ENCODE results near the gene RALGAPA2.

The RALGAPA2 gene

DNA sequence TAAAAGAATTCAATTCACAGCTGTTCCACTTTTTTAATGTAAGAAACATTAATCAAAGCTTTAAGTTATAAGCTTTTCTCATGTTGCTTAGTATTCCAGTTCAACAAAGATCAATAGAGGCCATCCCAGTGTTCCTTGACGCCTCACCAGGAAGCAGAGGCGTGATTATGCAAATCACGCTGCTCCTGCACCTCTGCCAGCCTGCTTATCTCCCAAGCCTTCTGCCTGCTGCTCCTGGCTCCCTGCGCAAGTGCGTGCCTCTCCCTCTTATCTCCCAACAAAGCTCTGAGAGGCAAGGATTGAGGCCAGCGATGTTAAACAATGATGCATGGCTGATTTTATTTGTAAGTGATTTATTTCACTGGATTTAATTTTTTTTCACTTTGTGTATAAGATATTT, 301.8 kb downstream of the RALGAPA2 start:
- DNase-seq (ENCODE audit: low read depth in 1 of 2, low spot score in 1 of 2), result no peak

DNA sequence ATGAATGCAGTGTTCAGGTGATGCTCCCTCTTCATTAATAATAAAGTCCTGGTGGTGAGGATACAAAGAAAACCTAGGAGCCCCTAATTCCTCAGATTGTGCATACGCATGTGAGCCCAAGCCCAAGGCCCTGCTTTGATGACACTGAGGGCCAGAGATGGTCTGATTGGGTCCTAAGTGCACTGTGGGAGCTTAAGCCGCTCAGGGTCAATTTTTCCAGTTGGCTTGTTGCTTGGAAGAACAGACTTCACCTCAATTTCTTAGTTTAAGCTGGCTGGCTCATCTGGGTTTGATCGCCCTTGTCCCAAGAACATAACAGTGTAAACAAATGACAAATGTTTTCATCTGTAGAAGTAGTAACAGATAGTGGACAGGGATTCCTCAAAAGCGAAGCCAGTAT, 303.1 kb downstream of the RALGAPA2 start:
- DNase-seq (ENCODE audit: low read depth in 1 of 2, low spot score in 1 of 2), result no peak

DNA sequence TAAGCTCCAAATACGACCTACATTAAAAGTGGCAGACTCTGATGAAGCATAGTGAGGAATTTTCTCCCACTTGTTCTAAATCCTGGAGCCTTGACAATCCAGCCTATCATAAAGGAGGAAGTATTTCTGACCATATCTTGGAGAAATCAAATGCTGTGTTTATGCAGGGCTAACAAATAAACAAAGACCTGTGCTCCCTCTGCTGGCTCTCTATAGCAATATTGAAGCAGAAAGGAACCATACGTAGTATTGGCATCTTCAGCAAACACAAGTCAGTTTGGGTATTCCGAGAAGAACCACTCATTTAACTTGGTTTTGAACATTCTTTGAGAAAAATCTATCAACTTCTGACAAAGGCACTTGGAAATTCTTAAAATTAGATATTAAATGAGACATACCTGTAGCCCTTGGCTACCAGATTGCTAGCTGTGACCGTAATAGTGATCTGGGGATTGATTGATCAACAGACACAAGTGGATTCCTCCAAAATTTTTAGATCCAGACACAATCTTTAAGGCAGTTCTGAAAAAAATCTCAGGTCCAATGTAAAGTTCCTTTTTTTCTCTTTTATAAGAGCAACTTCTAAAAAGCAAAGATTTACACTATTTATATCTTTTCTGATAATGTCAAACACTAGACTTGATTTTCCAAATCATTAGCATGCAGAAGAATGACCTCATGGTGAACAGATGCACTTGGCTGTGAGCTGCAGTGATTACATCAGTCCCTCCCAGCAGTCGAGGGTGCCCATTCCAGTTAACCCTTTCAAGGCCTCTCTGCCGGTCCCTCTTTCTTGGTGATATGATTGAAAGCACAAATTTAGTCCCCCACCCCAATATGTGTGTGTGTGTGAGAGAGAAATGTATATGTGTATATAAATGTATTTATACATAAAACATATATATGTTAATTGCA, 304.3 kb downstream of the RALGAPA2 start:
- no peak for DNase-seq (ENCODE audit: low read depth in 1 of 2, low spot score in 1 of 2)

DNA sequence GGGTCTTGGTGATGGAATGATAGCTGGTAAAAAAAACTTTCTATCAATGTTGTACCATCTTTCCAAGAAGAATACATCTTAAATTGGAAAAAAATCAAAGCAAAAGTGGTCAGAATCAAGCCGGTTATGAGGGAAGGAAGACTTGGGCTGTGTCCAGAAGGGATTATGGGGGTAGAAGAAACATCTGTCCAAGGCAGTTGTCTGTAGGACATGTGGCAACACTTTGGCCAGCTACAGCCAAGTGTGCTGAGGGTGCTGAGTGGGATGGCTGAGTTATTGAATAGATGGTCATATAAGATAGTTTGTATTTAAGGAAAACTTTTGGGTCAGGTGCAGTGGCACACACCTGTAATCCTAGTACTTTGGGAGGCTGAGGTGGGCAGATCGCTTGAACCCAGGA, 306.1 kb downstream of the RALGAPA2 start:
- no peak for DNase-seq (ENCODE audit: low read depth in 1 of 2, low spot score in 1 of 2)

DNA sequence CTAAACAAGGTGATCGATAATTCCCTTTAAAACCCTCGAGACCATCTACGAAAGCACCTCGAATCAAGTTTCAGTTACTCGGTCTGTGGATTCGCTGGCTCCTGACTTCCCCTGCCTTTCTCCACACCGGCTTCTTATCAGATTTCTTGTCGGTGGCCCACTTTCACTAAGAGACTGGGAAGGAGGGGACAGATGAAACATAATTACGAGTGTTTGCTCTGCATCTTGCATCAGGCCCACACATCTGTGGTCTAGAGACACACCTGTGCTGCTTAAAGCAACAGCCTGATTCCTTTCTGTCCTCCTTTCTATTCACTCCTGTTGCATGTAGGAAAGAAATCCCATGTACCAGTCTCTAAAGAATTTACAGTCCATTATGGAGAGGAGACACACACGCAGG, 306.8 kb downstream of the RALGAPA2 start:
- DNase-seq (ENCODE audit: low read depth in 1 of 2, low spot score in 1 of 2), result no peak

DNA sequence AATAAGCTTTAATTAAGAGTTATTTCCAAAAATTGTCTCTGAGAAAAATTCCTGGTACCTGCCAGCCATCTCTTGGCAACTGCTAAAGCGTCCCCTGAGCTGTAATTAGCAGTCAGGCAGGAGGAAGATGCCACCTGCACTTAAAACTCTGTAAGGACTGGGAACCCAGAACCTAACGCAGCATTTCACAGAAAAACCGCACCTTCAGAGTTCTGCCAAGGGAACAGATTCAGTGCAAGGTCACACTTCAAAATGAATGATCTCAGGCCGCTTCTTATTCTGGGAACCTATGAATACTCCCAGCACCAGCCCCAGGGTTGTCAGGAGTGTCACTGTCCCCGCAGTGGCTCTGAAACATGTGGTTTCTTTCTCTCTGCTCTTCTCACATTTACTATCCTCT, 307.8 kb downstream of the RALGAPA2 start:
- DNase-seq (ENCODE audit: low read depth in 1 of 2, low spot score in 1 of 2), result no peak

DNA sequence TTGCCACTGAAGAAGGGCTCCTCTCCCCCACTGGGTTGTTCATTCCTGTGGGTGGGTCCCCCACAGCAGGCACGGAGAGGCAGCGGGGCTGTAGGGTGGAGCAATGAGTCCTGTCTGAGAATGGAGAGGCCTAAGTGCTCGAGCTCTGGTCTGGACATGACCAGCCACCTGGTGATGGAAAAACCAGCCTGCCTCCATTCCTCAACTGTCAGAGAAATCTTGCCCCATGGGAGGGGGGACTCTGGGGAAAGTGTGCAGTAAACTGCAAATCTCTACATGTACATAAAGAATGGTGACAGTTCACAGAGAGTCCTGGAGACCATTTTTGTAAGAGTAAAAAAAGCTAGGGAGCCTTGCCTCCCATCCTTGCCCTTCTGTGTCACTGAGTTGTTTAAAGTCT, 310.5 kb downstream of the RALGAPA2 start:
- no peak for DNase-seq (ENCODE audit: low read depth in 1 of 2, low spot score in 1 of 2)

DNA sequence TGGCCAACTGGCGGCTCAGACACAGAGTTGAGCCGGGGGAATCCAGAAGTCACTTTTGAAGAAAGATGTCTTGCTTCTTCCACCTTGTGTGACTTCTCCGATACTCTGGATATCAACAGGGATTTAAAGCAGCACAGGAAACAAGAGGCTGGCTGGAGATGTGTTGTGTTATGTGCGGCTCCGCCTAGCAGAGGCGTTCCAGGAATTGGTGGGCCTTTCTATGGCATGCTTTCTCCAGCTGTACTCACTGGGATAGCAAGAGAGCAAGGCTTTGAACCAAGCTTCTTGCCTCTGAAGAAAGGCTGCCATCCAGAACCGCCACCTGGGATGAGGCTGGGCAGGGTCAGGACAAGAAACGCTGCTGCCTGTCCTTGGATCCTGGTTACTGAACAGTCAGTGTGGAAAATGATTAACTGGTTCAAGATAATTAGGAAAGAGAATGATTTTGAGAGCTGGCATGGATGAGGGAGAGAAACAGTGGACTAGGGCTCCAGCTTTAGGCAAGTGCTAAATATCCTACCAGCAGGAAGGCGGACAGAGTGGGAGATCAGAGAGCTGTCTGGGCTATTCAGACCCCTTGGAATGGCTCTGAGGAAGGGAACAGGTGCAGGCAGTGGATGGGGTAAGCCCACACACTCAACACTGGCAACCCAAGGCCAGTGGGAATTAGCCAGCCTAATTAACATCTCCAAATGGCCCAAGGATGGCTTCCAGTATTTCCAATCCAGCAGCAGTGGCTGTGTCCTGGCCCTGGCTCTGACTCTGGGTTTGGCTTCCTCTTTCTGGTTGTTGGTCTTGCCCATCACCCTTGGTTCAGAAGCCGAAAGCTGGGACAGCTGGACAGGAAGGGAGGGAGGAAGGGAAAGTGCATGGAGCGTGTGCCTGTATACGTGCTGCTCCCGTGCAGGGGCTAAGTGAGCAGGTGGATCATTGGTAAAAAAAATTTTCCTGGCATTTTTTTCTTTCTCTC, 312.6 kb downstream of the RALGAPA2 start:
- no peak for DNase-seq (ENCODE audit: low read depth in 1 of 2, low spot score in 1 of 2)

DNA sequence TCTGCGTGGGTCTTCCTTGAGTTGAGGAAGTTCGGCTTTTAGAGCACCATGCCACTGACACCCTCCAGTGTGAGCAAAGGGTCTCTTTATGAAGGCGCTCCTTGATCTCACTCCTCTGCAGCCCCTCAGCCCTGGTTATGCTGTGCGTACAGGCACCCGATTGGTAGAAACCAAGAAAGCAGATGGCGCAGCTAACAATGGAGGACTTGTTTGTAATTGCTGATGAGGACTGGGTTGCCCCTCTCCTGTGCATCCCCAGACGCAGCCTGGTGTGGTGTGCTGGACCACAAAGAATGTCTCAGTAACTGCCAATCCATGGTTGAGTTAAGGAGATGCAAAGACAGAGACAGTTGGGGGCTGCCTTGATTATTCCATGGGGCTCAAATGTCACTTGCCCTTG, 314.3 kb downstream of the RALGAPA2 start:
- DNase-seq (ENCODE audit: low read depth in 1 of 2, low spot score in 1 of 2), result no peak

DNA sequence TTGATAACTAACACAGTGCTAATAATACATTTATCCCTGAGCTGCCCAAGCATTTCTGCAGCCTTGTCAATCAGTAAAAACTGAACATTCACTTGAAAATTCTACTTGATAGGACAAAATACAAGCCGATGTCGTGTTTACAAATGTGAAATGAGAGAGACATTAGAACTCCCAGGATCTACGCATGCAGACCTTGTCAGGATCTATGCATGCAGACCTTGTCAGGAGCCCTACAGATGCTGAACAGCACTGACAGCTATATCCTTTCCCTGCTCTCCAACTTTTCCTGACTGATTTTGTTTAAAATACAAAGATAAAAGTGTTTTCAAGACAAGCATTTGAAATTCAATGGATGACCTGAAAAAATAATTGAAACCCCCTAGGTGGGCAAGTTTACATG, 315.6 kb downstream of the RALGAPA2 start:
- DNase-seq (ENCODE audit: low read depth in 1 of 2, low spot score in 1 of 2), result no peak

DNA sequence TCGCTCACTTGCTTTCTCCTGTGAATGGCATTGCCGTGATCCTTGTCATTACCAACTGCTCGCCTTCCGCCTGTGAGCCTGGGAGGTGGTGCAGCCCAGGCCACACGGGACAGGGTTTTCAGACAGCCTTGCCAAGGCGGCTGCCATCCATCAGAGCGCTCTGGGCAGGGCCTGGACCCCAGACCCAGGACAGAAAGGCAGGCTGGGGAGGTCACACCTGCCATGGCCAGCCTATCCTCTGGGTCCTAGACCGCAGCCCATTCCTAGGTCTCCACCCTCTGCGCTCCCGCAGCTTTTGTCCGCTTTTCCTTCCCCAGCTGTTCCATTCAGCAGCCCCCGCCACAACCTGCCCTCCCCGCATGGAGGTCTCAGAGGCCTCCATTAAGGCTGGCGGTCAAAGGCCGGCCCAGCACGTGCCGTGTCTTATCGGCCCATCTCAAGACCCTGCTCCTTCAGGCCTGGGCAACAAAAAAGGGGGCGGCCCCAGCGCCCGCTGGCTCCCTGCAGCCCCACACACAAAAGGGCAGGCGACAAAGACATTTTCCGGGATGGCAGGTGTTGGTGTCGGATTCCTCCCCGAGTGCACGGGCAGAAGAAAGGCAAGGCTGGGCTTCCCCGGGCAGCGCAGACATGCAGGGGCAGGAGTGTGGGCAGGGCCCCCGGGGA, 316.4 kb downstream of the RALGAPA2 start:
- no peak for DNase-seq (ENCODE audit: low read depth in 1 of 2, low spot score in 1 of 2)

DNA sequence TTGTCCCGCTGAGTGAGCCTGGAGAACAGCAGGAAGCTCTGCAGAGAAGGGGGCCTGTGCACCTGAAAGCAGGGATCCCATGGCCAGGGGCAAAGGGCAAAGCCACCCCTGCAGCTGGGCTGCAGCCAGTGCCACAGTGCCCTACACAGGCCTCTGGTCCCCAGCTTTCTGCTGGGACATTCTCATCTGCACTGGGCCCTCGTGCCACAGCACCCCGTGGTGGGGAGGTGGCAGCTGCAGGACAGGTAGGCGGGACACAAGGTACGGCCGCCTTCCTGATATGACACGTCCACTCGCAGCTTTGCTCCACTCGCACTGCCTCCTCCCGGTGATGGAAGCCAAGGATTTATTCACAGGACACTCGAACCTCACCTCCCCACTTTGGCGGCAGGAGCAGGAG, 317.4 kb downstream of the RALGAPA2 start:
- DNase-seq (ENCODE audit: low read depth in 1 of 2, low spot score in 1 of 2), result no peak

DNA sequence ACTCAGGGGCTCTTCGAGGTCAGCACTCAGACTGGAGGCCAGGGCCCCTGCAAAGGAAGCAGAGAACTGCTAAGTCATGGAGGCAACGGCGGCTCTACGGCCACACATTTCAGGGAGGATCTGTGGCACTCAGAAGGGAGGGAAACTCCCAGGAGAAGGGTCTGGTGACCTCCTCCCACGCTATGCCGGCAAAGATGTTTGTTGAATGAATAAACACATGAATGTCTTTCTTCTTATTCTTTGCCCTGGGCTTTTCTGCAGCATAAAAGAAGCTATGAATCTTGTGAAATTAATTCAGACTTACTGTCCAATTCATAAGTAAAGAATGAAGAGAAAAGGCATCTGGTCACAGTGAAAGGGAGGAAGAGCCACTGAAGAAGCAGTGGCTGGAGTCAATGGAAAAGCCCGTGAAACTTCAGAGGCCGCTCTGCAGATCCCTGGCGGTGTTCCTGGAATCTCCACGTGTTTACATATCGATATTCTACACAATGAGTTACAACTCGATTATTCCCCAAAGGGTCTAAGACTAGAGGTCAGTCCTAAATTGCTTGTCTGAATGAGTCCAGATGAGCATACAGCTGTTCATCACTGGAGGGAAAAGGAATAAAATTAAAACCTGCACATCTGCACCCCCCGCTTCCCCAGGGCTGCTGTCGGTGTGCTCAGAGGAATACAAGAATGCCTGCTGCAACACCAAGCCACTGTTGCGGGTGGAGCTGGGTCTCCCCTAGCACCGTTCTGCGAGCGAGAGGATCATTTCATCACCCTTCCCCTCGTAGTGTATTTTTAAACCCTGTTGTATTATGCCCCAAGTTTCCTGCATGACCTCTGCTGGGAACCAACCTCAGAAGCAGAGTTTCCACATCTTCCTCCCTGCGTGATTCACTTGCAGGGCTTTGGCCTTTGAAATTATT, 319.0 kb downstream of the RALGAPA2 start:
- DNase-seq (ENCODE audit: low read depth in 1 of 2, low spot score in 1 of 2), result no peak

DNA sequence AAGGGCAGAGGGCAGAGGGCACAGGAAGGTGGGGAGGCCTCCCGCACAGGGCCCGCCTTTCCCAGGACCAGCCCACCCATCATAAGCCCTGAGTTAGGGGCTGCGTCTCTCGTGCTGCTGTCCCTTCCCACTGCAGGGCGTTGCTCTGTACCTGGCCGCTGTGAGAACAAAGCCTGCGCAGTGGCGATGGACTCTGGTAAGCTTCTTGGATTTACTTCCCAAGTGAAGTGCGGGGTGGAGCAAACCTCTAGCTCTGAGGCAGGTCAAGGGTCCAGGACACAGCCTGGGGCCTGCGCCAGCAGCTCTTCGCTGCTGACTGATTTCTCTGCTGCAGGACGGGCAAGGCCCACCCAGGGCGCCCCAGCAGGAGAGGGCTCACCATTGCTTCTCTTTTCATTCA, 320.7 kb downstream of the RALGAPA2 start:
- DNase-seq (ENCODE audit: low read depth in 1 of 2, low spot score in 1 of 2), result no peak

DNA sequence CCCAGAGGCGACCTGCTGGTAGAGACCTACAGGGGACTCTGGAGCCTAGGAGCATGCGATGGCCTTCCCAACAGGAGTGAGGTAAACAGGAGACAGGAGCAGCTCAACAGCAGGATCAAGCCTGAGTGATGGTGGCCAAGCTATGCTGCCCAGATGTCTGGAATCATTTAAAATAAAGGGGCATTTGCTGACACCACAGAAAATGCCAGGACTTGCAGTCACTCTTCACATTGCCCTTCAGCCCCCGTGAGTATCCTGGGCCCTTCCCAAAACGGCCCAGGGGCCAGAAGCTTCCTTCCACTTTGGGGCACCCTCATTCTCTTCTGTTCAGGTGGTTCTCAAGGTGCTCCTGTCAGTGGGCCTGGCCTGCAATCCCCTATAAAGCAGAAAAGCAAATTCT, 321.3 kb downstream of the RALGAPA2 start:
- DNase-seq (ENCODE audit: low read depth in 1 of 2, low spot score in 1 of 2), result no peak

DNA sequence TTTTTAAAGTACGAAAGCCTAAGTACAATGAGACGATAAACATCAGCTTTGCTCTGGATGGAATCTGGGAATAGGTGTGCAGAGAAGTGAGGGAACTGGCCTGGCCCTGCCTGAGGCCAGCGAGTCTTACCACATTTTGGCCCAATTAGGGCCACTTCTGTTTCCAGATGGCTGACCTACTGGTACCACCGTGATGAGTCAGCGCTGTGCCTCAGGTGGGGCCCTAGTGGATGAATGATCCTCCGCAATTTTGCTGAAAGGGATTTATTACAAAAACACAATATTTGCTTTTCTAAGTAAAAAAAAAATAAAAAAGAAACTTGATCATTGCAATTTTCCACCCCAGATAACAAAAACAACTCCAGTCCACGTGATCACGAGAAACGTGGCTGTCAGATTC, 322.1 kb downstream of the RALGAPA2 start:
- no peak for DNase-seq (ENCODE audit: low read depth in 1 of 2, low spot score in 1 of 2)

DNA sequence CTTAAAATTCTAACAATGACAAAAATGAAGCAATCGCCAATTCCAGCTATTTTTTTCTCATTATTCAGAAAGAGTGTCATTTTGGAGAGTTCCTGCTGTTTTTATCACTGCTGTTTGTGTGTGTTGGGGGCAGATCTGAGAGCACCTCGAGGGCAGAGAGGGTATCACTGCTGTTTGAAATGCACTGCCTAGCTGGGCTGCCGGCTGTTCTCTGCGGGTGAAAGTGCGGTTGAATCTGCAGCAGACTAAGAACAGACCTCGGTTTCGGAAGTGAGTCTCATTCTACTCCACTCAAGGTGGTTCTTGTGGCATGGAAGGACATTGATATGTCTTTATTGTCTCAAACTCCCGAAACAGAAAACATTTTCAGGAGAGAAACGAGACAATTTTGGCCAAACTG, 326.3 kb downstream of the RALGAPA2 start:
- DNase-seq (ENCODE audit: low read depth in 1 of 2, low spot score in 1 of 2), result no peak

DNA sequence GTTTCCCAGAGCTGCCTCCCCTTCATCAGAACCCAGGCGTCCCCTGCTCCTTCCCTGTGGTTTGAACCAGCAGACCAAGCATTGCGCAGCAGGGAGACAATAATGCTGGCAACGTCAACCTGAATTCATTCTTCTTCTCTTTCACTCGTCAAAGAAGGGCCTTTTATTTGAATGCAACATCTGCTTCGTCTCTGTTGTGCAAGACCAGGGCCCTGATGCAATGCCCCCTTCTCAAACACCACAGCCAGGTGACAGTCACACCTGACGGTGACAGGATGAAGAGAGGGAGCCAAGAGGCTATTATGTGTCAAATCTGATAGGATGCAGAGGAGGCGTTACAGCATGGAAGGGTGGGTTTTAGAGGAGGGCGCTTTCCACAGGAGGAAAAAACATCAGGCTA, 336.6 kb downstream of the RALGAPA2 start:
- DNase-seq (ENCODE audit: low read depth in 1 of 2, low spot score in 1 of 2), result no peak

DNA sequence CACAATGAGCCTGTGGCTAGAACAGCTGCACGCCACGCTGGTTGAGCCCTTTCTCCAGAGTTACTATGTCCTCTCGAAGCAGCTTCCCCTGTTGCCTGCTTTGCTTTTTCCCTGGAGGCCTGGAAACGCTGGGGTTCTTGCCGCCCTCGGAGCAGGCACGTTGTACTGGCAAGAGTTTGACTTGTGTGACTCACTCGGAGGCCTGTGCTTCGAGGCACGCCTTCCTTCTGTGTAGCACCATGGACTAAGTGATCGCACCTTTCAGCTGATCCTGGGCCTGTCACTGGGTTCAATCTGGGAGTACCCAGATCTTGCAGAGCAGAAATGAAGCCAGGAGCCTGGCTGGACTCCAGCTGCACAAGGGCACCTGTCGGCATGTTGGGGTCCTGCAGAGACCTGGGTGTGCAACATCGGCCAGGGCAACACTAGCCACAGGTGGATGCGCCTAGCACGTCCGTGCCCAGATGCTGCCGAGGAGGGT, 339.3 kb downstream of the RALGAPA2 start:
- DNase-seq (ENCODE audit: low read depth in 1 of 2, low spot score in 1 of 2), result no peak

DNA sequence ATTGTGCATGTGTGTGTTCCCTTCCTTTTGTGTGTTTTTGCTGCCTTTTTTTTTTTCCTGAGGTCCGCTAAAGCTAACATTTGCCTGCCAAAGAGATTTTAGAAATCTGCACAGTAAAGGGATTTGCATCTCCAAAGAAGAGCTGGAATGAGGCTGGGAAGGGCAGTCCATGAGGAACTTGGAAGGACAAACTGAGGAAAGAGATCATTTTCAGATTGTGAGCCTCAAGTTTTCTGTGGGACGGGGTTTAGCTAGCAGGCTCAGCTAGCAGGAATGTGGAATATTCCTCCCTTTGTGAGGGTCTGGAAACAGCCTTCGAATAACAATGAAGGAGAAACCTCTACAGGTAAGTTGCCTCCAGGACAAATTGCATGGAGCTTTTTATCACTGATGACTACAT, 340.8 kb downstream of the RALGAPA2 start:
- DNase-seq (ENCODE audit: low read depth in 1 of 2, low spot score in 1 of 2), result no peak
